HepG2 (cell line): ENCODE results near the gene CTXN1. TPM values are rescaled to one million over a fixed set of nuclear protein-coding genes. Genes with fewer than 3 reads are reported as not detected.

ENCODE experiments used
- AKAP8 ChIP-seq: sonication (generic); formaldehyde crosslinking; IDR thresholded peaks from 2 replicates; pipeline ENCODE4 v1.5.1; 2020; ENCODE audit warnings: mild to moderate bottlenecking, missing genetic modification reagents
- ATF1 ChIP-seq: IDR thresholded peaks from 2 replicates; pipeline ENCODE4 v1.6.1; 2016; ENCODE audit warnings: mild to moderate bottlenecking, control low read depth
- CHCHD3 ChIP-seq: sonication (generic); formaldehyde crosslinking; IDR thresholded peaks from 2 replicates; pipeline ENCODE4 v1.8.0; 2022; ENCODE audit warnings: mild to moderate bottlenecking, missing genetic modification reagents, moderate library complexity
- CHD2 ChIP-seq: IDR thresholded peaks from 2 replicates; pipeline ENCODE4 v1.6.1; 2011; ENCODE audit warnings: low read depth, low read length, improper control_type of control experiment
- FOXC1 ChIP-seq: sonication (generic); formaldehyde crosslinking; IDR thresholded peaks from 2 replicates; pipeline ENCODE4 v1.8.0; 2022; ENCODE audit warnings: mild to moderate bottlenecking, missing genetic modification reagents, borderline replicate concordance
- FUBP1 ChIP-seq: sonication (generic); formaldehyde crosslinking; IDR thresholded peaks from 2 replicates; pipeline ENCODE4 v1.5.1; 2020; ENCODE audit warnings: missing genetic modification reagents, mild to moderate bottlenecking, borderline replicate concordance
- GPN1 ChIP-seq: sonication (generic); formaldehyde crosslinking; IDR thresholded peaks from 2 replicates; pipeline ENCODE4 v1.5.1; 2020; ENCODE audit warnings: missing genetic modification reagents, borderline replicate concordance
- HMGXB4 ChIP-seq, 2 experiments: sonication (generic) in 1 of 2; formaldehyde crosslinking in 1 of 2; IDR thresholded peaks; 2 replicates each; pipeline versions ENCODE4 v1.4.0 to v1.6.1; 2018 to 2020; ENCODE audit warnings: missing genetic modification reagents in 2 of 2, borderline replicate concordance in 1 of 2, low read depth in 1 of 2, mild to moderate bottlenecking in 1 of 2, missing biosample characterization in 1 of 2
- KIAA2018 ChIP-seq: sonication (generic); formaldehyde crosslinking; IDR thresholded peaks from 2 replicates; pipeline ENCODE4 v1.5.0; 2020; ENCODE audit warnings: mild to moderate bottlenecking, missing genetic modification reagents, borderline replicate concordance
- PLRG1 ChIP-seq: fragments of 450-650 bp; conservative IDR thresholded peaks from 2 replicates; pipeline ENCODE4 v1.6.1; 2016
- SRSF1 ChIP-seq: fragments of 200-400 bp; formaldehyde crosslinking; optimal IDR thresholded peaks from 2 replicates; pipeline ENCODE3; 2017; ENCODE audit warnings: mild to moderate bottlenecking, low read depth, low read length, moderate library complexity
- ZNF569 ChIP-seq: sonication (generic); formaldehyde crosslinking; IDR thresholded peaks from 2 replicates; pipeline ENCODE4 v1.5.0; 2020; ENCODE audit warnings: mild to moderate bottlenecking, missing genetic modification reagents, moderate library complexity, borderline replicate concordance
- ZNF703 ChIP-seq: sonication (generic); formaldehyde crosslinking; IDR thresholded peaks from 2 replicates; pipeline ENCODE4 v1.5.1; 2020; ENCODE audit warnings: missing genetic modification reagents, mild to moderate bottlenecking, moderate library complexity, borderline replicate concordance
- ZNF878 ChIP-seq: sonication (generic); formaldehyde crosslinking; IDR thresholded peaks from 2 replicates; pipeline ENCODE4 v1.8.1; 2023; ENCODE audit warnings: mild to moderate bottlenecking, missing genetic modification reagents, moderate library complexity
- polyA plus RNA-seq, 8 experiments: library from polyadenylated mRNA; depleted of rRNA in 3 of 8; stranded (reverse) in 7 of 8; unstranded in 1 of 8; fragments of >200 nt; fragmentation: Illumina TruSeq in 4 of 8; extraction: Trizol in 4 of 8; gene quantifications; 2 replicates each; pipeline versions ENCODE4 v1.2.1 to v1.2.3, GENCODE V29; 2011 to 2016; ENCODE audit warnings: low read depth in 4 of 8, missing spikeins in 1 of 8, mixed read lengths in 1 of 8; ENCODE audit not compliant: insufficient read depth in 1 of 8
- total RNA-seq, 5 experiments: library from RNA; depleted of rRNA; stranded (reverse); fragments of >200 nt; fragmentation: Illumina TruSeq; extraction: Trizol; gene quantifications; 2 replicates each; pipeline ENCODE4 v1.2.3, GENCODE V29; 2016; ENCODE audit warnings: low read depth in 1 of 5

CTXN1 gene
- total and polyA plus RNA-seq, 2 of the 13 experiments (the other 11 are each of a cell fraction or from before 2014, with no cell fraction given): 0.11 TPM; not detected in 1

GRCh38 chr19:7903244-7904073 is 22.5 kb downstream of the CTXN1 start, which contains the start of gene MAP2K7 (continued):
- TF ChIP-seq GPN1 (CRISPR knock-in tag) (no peak; the same call in 1 of the 2 replicates), KIAA2018 (no peak), PLRG1 (no peak), CHD2 (no peak), ZNF703 (no peak), ZNF878 (CRISPR knock-in tag) (no peak; the same call in 1 of the 2 replicates), FOXC1 (CRISPR knock-in tag) (peak; percentile 97), FUBP1 (no peak), CHCHD3 (peak; percentile 92), ZNF569 (no peak), SRSF1 (peak; percentile 90), ATF1 (CRISPR knock-in tag) (no peak), AKAP8 (peak; percentile 72; the same call in 1 of the 2 replicates), HMGXB4 (CRISPR knock-in tag; IDR thresholded peaks at IDR 0.05; ENCODE audit: borderline replicate concordance in 1 of 2, low read depth in 1 of 2) (peak; percentile 80 to 91)
